GM21360 (cell line): ENCODE measurements around the gene ELK4.

Experiments used
- ATAC-seq: cut with Tn5 transposase; IDR thresholded peaks from one replicate; pipeline ENCODE4 v1.9.1; 2021; ENCODE audit warnings: mild to moderate bottlenecking, moderate library complexity; ENCODE audit not compliant: unreplicated experiment

Gene ELK4

GRCh38 chr1:205631768-205632668 is at the start of gene ELK4:
Gene ELK4, minus strand, starts transcription at chr1:205632011. Its CDS starts 8,129 bp downstream, at chr1:205623882.
- peak; percentile 78 for ATAC-seq

GRCh38 chr1:205681364-205681763 is 49.6 kb upstream of the ELK4 start:
- no peak for ATAC-seq

- no peak for ATAC-seq
Measured at GRCh38 chr1:205680073-205680851, 48.5 kb upstream of the ELK4 start, which contains the start of gene SLC45A3. Gene SLC45A3, minus strand, starts transcription at chr1:205680509. Its CDS starts 15,853 bp downstream, at chr1:205664656.

- no peak for ATAC-seq
Measured at GRCh38 chr1:205678286-205679111, 46.7 kb upstream of the ELK4 start.

- no peak for ATAC-seq
Measured at GRCh38 chr1:205677167-205677566, 45.4 kb upstream of the ELK4 start.

GRCh38 chr1:205676597-205676996 is 44.8 kb upstream of the ELK4 start:
- no peak for ATAC-seq

- no peak for ATAC-seq
Measured at GRCh38 chr1:205676002-205676401, 44.2 kb upstream of the ELK4 start.

GRCh38 chr1:205675247-205675646 is 43.4 kb upstream of the ELK4 start:
- no peak for ATAC-seq

- ATAC-seq = no peak
Measured at GRCh38 chr1:205672970-205673369, 41.2 kb upstream of the ELK4 start.

GRCh38 chr1:205672395-205672889 is 40.6 kb upstream of the ELK4 start:
- no peak for ATAC-seq

- ATAC-seq = no peak
Measured at GRCh38 chr1:205670611-205671430, 39.0 kb upstream of the ELK4 start.

GRCh38 chr1:205670150-205670446 is 38.3 kb upstream of the ELK4 start:
- ATAC-seq = no peak

- peak; percentile 42 for ATAC-seq
Measured at GRCh38 chr1:205669341-205670149, 37.7 kb upstream of the ELK4 start.

- peak; percentile 34 for ATAC-seq
Measured at GRCh38 chr1:205668951-205669340, 37.1 kb upstream of the ELK4 start.

GRCh38 chr1:205667909-205668643 is 36.3 kb upstream of the ELK4 start:
- ATAC-seq = no peak

GRCh38 chr1:205666372-205667166 is 34.8 kb upstream of the ELK4 start:
- ATAC-seq = no peak

GRCh38 chr1:205665201-205666045 is 33.6 kb upstream of the ELK4 start:
- no peak for ATAC-seq
